ENCODE measurements around the gene CFAP107.
"Not testable (repeated sequence)": the region's sequence is repeated elsewhere in the genome, so short reads cannot be mapped to it uniquely, and the experiment has no call there.

- TF ChIP-seq CTCF (IDR thresholded peaks at IDR 0.05); CEBPB (IDR thresholded peaks at IDR 0.05); REST (IDR thresholded peaks at IDR 0.05); EHMT2 (IDR thresholded peaks at IDR 0.05; ENCODE audit: low read depth); PBX3 (IDR thresholded peaks at IDR 0.05): not testable (repeated sequence)
- TF ChIP-seq, protein P1, sequence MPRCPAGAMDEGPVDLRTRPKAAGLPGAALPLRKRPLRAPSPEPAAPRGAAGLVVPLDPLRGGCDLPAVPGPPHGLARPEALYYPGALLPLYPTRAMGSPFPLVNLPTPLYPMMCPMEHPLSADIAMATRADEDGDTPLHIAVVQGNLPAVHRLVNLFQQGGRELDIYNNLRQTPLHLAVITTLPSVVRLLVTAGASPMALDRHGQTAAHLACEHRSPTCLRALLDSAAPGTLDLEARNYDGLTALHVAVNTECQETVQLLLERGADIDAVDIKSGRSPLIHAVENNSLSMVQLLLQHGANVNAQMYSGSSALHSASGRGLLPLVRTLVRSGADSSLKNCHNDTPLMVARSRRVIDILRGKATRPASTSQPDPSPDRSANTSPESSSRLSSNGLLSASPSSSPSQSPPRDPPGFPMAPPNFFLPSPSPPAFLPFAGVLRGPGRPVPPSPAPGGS (IDR thresholded peaks at IDR 0.05) = not testable (repeated sequence)
These were observed 38.7 kb downstream of the CFAP107 start for GRCh38 chr1:12784729-12785128.
